ENCODE data around the gene FGGY.
"Not testable (repeated sequence)": the region's sequence is repeated elsewhere in the genome, so short reads cannot be mapped to it uniquely, and the experiment has no call there.

DNA sequence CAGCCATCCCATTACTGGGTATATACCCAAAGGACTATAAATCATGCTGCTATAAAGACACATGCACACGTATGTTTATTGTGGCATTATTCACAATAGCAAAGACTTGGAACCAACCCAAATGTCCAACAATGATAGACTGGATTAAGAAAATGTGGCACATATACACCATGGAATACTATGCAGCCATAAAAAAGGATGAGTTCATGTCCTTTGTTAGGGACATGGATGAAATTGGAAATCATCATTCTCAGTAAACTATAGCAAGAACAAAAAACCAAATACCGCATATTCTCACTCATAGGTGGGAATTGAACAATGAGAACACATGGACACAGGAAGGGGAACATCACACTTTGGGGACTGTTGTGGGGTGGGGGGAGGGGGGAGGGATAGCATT is 241.6 kb downstream of the FGGY start:
- TF ChIP-seq, protein P1, sequence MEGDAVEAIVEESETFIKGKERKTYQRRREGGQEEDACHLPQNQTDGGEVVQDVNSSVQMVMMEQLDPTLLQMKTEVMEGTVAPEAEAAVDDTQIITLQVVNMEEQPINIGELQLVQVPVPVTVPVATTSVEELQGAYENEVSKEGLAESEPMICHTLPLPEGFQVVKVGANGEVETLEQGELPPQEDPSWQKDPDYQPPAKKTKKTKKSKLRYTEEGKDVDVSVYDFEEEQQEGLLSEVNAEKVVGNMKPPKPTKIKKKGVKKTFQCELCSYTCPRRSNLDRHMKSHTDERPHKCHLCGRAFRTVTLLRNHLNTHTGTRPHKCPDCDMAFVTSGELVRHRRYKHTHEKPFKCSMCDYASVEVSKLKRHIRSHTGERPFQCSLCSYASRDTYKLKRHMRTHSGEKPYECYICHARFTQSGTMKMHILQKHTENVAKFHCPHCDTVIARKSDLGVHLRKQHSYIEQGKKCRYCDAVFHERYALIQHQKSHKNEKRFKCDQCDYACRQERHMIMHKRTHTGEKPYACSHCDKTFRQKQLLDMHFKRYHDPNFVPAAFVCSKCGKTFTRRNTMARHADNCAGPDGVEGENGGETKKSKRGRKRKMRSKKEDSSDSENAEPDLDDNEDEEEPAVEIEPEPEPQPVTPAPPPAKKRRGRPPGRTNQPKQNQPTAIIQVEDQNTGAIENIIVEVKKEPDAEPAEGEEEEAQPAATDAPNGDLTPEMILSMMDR (IDR thresholded peaks at IDR 0.05) = not testable (repeated sequence)
- TF ChIP-seq EZH2phosphoT487 (IDR thresholded peaks at IDR 0.05) = not testable (repeated sequence)

All from neural progenitor cell (in vitro differentiated cells).